Epithelial cell of proximal tubule (primary cell): ENCODE results near the gene DPYD. TPM values are rescaled to one million over a fixed set of nuclear protein-coding genes. Genes with fewer than 3 reads are reported as not detected.

Experiments used
- DNase-seq: peaks from one replicate; pipeline ENCODE4 v3.0.0-alpha.2; 2011; ENCODE audit warnings: low read depth
- H3K4me3 ChIP-seq: 2 replicates; pipeline ENCODE4 v1.5.1; 2011; ENCODE audit warnings: low read depth, mild to moderate bottlenecking, low read length
- total RNA-seq: library from RNA; depleted of rRNA; stranded (reverse); fragments of >200 nt; gene quantifications from 2 replicates; pipeline ENCODE4 v1.2.3, GENCODE V29; 2015
- TF ChIP-seq, protein P1 (sequence below): conservative IDR thresholded peaks from 2 replicates; pipeline ENCODE4 v1.5.1; 2012; ENCODE audit warnings: low read depth, mild to moderate bottlenecking, low read length

DPYD gene
- total RNA-seq, 1 donor from 2014 or later: 5.1 TPM

DNA sequence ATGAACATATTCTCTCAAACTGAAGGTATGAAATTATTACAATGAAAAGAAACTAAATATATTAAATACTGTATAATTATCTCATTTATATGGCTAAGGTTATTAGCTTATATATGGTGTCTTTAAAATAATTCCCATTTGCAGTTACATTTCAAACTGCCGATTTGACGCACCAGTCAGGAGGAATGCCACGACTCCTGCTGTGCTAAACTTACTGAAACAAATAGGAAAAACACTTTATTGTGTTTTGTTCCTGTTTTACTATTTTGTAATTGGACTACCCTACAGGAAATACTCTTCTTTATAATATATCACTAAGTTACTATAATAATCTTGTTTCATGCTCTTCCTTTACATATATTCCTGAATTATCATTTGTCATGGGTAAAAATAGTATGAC is 117.8 kb downstream of the DPYD start:
- TF ChIP-seq, protein P1, sequence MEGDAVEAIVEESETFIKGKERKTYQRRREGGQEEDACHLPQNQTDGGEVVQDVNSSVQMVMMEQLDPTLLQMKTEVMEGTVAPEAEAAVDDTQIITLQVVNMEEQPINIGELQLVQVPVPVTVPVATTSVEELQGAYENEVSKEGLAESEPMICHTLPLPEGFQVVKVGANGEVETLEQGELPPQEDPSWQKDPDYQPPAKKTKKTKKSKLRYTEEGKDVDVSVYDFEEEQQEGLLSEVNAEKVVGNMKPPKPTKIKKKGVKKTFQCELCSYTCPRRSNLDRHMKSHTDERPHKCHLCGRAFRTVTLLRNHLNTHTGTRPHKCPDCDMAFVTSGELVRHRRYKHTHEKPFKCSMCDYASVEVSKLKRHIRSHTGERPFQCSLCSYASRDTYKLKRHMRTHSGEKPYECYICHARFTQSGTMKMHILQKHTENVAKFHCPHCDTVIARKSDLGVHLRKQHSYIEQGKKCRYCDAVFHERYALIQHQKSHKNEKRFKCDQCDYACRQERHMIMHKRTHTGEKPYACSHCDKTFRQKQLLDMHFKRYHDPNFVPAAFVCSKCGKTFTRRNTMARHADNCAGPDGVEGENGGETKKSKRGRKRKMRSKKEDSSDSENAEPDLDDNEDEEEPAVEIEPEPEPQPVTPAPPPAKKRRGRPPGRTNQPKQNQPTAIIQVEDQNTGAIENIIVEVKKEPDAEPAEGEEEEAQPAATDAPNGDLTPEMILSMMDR: no peak
- DNase-seq: no peak
- H3K4me3 ChIP-seq: no peak overlapping the region

DNA sequence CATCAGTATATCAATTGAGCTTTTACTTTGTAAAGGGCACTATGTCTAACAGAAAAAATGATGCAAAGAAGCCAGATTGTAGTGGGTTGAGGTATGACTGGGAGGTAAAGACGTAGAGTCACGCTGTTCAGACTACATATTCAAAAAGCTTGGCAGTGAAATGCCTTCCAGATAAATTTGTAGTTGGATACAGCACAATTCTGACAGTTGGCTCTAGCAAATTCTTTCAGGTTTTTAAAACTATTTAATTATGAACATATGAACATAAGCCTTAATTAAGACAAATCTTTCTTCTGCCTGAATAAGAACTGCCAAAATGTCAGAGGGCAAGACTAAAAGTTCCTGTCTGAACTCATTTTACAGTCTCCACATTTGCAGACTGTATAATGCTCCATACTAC is 118.8 kb downstream of the DPYD start:
- no peak overlapping the region for H3K4me3 ChIP-seq
- no peak for DNase-seq
- TF ChIP-seq, protein P1: no peak

DNA sequence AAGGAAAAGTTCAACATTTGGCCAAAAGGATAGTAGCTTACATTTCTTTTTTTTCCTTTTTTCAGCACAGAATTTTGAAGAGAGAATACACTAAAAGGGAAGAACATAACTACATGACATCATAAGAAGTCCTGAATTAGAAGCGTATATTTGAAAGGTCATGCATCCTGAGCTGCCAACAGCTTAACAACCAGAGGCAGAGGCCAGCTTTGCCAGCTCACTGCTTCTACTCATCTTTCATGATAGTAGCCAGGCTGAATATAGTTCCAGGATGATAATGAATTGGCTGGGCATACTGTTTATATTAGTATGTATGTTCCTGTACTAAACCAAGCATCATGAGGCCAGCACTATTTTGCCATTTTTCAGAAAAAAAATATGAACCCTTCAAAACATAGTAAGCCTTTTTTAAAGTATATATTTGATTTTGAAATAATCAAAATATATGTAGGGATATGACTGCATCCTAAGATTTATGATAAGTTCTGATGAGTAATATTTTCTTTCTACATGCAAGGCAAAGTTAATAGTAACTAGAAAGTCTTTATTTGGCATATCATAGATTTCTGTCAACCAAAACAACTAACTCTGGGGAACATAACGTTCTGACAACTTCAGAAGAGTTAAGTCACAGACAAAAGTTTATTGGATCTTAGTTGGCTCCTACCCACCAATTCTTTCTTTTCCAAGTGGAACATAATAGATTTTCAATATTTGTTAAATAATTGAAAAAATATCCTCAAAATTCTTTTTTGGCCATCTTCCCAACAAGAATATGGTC is 123.2 kb downstream of the DPYD start:
- H3K4me3 ChIP-seq: no peak overlapping the region
- no peak for DNase-seq
- TF ChIP-seq, protein P1: no peak

DNA sequence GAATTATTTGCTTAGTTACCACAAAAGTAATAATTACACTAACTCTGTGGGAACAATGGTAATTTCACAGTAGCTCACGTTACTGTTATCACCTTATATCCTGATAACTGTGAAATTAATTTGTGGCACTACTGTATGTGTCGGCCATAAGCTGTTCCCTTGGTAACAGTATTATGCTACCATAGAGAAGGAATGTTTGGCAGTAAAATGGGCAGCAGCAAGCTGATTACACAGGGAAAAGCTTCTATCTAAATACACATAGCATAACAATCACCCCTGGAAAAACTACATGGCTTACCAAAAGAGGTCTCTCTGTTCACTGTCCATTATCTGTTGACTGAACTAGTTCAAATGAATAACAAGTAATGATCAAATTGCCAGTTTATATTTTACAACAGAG is 124.1 kb downstream of the DPYD start:
- TF ChIP-seq, protein P1: no peak
- DNase-seq: no peak
- H3K4me3 ChIP-seq: no peak overlapping the region

DNA sequence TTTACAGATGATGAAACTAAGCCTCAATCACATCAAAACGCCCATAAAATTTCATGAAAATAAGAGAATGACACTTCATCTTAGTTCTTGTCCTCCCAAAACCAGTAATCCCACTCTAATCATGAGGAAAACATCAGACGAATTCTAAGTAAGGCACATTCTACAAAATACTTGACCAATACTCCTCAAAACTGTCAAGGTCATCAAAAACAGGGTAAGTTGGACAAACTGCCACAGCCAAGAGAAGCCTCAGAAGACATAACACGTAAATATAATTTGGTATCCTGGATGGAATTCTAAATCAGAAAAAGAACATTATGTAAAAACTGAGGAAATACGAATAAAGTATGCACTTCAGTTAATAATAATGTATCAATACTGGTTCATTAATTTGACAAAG is 128.2 kb downstream of the DPYD start:
- H3K4me3 ChIP-seq: no peak overlapping the region
- DNase-seq: no peak
- TF ChIP-seq, protein P1: no peak

DNA sequence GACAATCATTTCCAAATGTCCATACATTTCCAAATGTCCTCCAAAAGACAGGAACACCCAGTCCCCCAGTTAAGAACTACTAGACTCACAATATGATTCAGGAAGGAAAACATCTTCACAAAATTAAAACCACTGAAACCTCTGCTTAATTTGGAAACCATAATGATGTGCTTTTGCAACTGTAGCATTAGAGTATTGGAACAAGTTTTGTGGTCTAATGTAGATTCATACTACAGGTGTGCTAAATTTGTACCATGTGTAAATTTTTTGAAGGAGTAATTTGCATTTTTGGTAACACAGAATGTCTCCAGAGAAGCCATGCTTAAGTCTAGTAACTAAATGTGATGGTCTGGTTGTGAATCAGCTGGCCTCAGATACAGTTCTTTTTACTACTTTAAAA is 129.6 kb downstream of the DPYD start:
- TF ChIP-seq, protein P1: no peak
- no peak for DNase-seq
- no peak overlapping the region for H3K4me3 ChIP-seq

DNA sequence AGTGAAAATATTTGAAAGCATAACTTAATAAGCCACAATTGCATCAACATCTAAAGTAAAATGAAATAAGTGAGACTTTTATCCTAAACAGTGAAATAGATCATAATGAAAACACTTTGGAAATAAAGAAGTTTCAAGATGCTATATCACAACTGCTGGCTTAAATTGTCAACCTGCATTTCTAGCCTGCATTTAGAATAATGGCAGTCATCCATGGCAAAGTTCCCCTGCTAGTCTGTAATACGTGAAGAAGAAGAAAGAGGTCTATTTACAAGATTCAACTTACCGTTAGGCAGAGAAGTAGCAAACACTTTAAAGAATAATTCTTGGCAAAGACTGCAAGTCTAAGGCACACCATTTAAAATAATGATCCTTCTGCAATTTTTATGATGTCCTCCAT is 133.6 kb downstream of the DPYD start:
- TF ChIP-seq, protein P1: no peak
- H3K4me3 ChIP-seq: no peak overlapping the region
- DNase-seq: no peak
